Vagina (tissue), 2 donors: ENCODE results near the gene SON. TPM values are rescaled to one million over a fixed set of nuclear protein-coding genes. Genes with fewer than 3 reads are reported as not detected.
"Not testable (repeated sequence)": the region's sequence is repeated elsewhere in the genome, so short reads cannot be mapped to it uniquely, and the experiment has no call there.

ENCODE experiments used
- DNase-seq, 2 donors: peaks; one replicate each; pipeline ENCODE4 v3.0.0-alpha.2; 2017; ENCODE audit errors: extremely low spot score in 2 of 2
- H3K27ac ChIP-seq: fragments of 200-600 bp; sonication (generic); one replicate; pipeline ENCODE4 v1.5.1; 2019
- H3K27me3 ChIP-seq: fragments of 200-600 bp; sonication (generic); one replicate; pipeline ENCODE4 v1.5.1; 2019
- H3K36me3 ChIP-seq, 2 donors: fragments of 200-600 bp; sonication (generic); one replicate each; pipeline ENCODE4 v1.5.1; 2017 to 2019
- H3K4me1 ChIP-seq: fragments of 200-600 bp; sonication (generic); one replicate; pipeline ENCODE4 v1.5.1; 2019
- H3K4me3 ChIP-seq, 2 donors: fragments of 200-600 bp; sonication (generic); 1 replicate in 1 of 2; 2 replicates in 1 of 2; pipeline ENCODE4 v1.5.1; 2016 to 2019
- H3K9me3 ChIP-seq: fragments of 200-600 bp; sonication (generic); one replicate; pipeline ENCODE4 v1.5.1; 2019
- POLR2A ChIP-seq, 2 donors: fragments of 450-650 bp; IDR thresholded peaks; one replicate each; pipeline ENCODE4 v1.6.1; 2017; ENCODE audit warnings: antibody characterized with exemption in 2 of 2, mild to moderate bottlenecking in 2 of 2, moderate library complexity in 2 of 2
- POLR2AphosphoS5 ChIP-seq, 2 donors: sonication (generic); formaldehyde crosslinking; IDR thresholded peaks; one replicate each; pipeline ENCODE4 v1.9.0; 2017; ENCODE audit warnings: antibody characterized with exemption in 2 of 2, mild to moderate bottlenecking in 2 of 2, low read depth in 1 of 2; ENCODE audit not compliant: insufficient read depth in 1 of 2
- intact Hi-C: fragments of 100-400 bp; cut with DNase I; formaldehyde crosslinking; loops from one replicate; pipeline ENCODE4 v1.15.1; 2023
- total RNA-seq: library from RNA; depleted of rRNA; stranded (reverse); fragments of >200 nt; gene quantifications from one replicate; pipeline ENCODE4 v1.2.3, GENCODE V29; 2016
- TF ChIP-seq, protein P1 (sequence below), 3 experiments: fragments of 450-650 bp in 2 of 3; fragments of 200-600 bp in 1 of 3; sonication (generic) in 1 of 3; IDR thresholded peaks; one replicate each; pipeline ENCODE4 v1.5.1; 2017 to 2019; ENCODE audit warnings: antibody characterized with exemption in 3 of 3, mild to moderate bottlenecking in 2 of 3, moderate library complexity in 2 of 3

Gene SON
- total RNA-seq, 1 donor from 2014 or later, result 212 TPM

DNA sequence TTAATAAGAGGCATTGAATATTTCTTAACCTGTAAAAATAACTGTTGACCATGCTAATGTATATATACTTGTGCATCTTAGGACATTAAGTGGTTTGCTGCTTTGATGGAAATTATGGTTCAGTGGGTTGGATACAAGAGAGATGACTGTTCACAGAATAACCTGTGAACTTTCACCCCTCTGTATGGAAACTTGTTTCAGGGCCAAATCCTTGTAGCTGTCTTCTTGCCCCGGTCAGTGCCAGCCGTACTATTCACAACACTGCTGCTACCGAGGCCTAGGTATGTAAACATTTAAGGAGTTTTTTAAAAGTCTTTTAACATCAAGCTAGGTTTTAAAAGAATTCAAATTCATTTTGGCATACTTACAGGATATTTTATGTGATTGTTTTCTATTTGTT is 29.5 kb downstream of the SON start:
- DNase-seq, result no peak
- H3K4me3 ChIP-seq, result no peak overlapping the region
- no peaks in the 10 kb centered on the region for H3K9me3 ChIP-seq
- no peaks in the 10 kb centered on the region for H3K27me3 ChIP-seq
- H3K36me3 ChIP-seq, result peaks cover 0 to 74% of the 10 kb centered on the region in 2 donors
- no peak overlapping the region for H3K27ac ChIP-seq
- TF ChIP-seq POLR2AphosphoS5 (IDR thresholded peaks at IDR 0.05; ENCODE audit: insufficient read depth in 1 of 2, low read depth in 1 of 2) (no peak), POLR2A (IDR thresholded peaks at IDR 0.05) (no peak)
- TF ChIP-seq, protein P1, sequence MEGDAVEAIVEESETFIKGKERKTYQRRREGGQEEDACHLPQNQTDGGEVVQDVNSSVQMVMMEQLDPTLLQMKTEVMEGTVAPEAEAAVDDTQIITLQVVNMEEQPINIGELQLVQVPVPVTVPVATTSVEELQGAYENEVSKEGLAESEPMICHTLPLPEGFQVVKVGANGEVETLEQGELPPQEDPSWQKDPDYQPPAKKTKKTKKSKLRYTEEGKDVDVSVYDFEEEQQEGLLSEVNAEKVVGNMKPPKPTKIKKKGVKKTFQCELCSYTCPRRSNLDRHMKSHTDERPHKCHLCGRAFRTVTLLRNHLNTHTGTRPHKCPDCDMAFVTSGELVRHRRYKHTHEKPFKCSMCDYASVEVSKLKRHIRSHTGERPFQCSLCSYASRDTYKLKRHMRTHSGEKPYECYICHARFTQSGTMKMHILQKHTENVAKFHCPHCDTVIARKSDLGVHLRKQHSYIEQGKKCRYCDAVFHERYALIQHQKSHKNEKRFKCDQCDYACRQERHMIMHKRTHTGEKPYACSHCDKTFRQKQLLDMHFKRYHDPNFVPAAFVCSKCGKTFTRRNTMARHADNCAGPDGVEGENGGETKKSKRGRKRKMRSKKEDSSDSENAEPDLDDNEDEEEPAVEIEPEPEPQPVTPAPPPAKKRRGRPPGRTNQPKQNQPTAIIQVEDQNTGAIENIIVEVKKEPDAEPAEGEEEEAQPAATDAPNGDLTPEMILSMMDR (IDR thresholded peaks at IDR 0.05), result no peak
- H3K4me1 ChIP-seq, result no peaks in the 10 kb centered on the region
- intact Hi-C loops, result no loop called here

DNA sequence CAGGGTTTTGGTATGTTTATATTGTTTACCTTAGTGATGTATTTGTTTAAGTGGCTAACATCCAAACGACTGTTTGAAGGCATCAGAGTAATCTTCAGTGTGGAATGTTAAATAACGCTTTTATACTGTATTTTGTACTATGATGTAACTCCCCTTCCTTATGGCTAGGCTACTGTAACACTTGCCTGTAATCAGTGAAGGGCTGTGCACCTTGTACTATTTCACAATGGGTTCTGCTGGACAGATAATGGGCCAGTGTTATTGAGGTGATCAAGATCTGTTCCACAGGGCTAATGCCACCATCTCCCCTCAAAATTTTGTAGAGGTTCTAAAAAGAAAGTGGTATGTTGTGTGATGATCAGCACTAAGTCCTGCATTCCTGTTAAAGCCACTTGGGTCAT is 33.9 kb downstream of the SON start:
- H3K9me3 ChIP-seq, H3K4me1 ChIP-seq, DNase-seq, H3K27me3 ChIP-seq, H3K27ac ChIP-seq, intact Hi-C loops, H3K4me3 ChIP-seq: not testable (repeated sequence)
- H3K36me3 ChIP-seq, result peaks cover 0 to 49% of the 10 kb centered on the region in 2 donors

DNA sequence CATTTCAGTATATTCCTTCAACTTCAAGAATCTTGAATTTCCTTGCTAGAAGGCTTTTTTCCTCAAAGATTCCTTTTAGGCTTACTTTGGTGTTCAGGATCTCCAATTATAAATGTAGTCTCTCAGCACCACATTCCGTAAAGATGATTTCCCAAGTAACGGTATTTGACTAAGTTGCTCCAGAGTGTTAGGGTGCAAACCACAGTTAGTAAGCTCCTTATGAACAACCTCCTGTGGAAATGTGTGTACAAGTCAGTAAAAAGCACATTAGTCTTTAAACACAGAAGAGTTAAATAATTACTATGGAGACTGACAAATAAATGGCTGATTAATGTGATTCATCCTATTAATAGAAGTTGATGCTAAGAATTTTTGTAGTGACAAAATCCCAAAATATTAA is 35.4 kb downstream of the SON start:
- H3K36me3 ChIP-seq, result peaks cover 0 to 37% of the 10 kb centered on the region in 2 donors
- TF ChIP-seq POLR2AphosphoS5 (IDR thresholded peaks at IDR 0.05; ENCODE audit: insufficient read depth in 1 of 2, low read depth in 1 of 2), result no peak
- no peak for DNase-seq
- no peaks in the 10 kb centered on the region for H3K4me1 ChIP-seq
- H3K9me3 ChIP-seq, result no peaks in the 10 kb centered on the region
- no peaks in the 10 kb centered on the region for H3K27me3 ChIP-seq
- no peak overlapping the region for H3K4me3 ChIP-seq
- intact Hi-C loops, result no loop called here
- no peak overlapping the region for H3K27ac ChIP-seq

DNA sequence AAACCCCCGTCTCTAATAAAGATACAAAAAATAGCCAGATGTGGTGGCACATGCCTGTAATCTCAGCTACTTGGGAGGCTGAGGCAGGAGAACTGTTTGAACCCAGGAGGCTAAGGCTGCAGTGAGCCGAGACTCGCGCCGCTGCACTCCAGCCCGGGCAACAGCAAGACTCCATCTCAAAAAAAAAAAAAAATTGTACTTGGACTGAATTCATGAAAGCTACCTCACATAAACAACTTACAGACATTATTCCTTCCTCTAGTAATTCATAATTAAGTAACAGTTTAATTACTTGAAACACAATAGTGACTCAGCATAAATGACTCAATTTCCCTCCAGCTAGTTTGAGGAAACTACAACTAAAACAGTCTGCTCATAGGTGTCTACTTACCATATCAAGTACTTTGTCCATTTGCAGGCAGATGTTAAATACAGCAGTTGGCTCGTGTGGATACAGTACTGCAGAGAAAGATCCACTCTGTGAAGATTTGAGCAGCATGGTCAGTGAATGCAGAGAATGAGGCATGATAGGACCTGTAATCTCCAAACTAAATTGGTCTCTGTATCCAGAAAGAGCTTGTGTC is 36.2 kb downstream of the SON start:
- Histone ChIP-seq H3K36me3 (peaks cover 0 to 30% of the 10 kb centered on the region in 2 donors), H3K9me3 (no peaks in the 10 kb centered on the region), H3K27ac (no peak overlapping the region), H3K27me3 (no peaks in the 10 kb centered on the region), H3K4me3 (no peak overlapping the region), H3K4me1 (no peaks in the 10 kb centered on the region)
- intact Hi-C loops, result no loop called here
- TF ChIP-seq POLR2A (IDR thresholded peaks at IDR 0.05) (no peak), POLR2AphosphoS5 (IDR thresholded peaks at IDR 0.05; ENCODE audit: insufficient read depth in 1 of 2, low read depth in 1 of 2) (no peak)
- TF ChIP-seq, protein P1 (IDR thresholded peaks at IDR 0.05), result no peak
- DNase-seq, result no peak

DNA sequence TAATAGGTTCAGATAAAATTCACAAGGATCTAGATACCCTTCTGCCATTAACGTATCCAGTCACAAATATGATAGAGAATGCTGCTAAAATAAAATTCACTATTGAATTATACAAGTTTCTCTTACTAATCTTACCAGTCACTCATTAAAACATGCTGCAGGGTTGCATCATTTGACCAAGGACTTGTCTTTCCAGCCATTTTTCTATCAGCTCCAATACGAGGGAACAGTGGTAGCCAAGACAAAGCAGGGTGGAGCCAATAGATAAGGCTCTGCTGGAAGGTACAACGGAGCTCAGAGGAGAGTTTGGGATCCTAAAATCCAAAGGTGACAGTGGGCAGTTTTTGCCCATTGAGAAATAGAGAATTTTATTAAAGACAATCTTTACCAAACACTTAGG is 41.6 kb downstream of the SON start:
- DNase-seq, result no peak
- peaks cover 18% of the 10 kb centered on the region for H3K4me1 ChIP-seq
- TF ChIP-seq POLR2A (IDR thresholded peaks at IDR 0.05), result no peak
- no peak for TF ChIP-seq POLR2AphosphoS5 (IDR thresholded peaks at IDR 0.05; ENCODE audit: insufficient read depth in 1 of 2, low read depth in 1 of 2)
- TF ChIP-seq, protein P1 (IDR thresholded peaks at IDR 0.05), result no peak
- H3K27ac ChIP-seq, result no peak overlapping the region
- no peaks in the 10 kb centered on the region for H3K36me3 ChIP-seq
- H3K27me3 ChIP-seq, result no peaks in the 10 kb centered on the region
- H3K9me3 ChIP-seq, result no peaks in the 10 kb centered on the region
- no peak overlapping the region for H3K4me3 ChIP-seq
- intact Hi-C loops, result no loop called here

DNA sequence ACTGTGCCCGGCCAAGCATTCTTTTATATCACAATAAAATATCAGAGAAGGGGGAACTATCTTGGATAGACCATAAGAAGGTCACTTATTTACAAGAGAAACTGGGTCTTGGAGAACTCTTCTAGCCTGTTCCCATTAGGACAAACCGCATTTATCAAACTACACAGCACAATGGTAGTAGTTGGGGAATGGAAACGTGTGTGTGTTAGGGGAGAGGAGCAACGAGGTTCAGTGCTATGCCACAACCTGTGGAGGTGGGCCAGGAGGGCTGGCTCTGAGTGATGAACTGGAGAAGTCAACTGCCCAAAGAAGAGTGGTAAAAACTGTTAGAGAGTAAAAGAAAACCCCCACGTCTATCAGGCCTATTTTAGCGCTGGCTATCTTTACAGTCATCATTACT is 44.1 kb downstream of the SON start:
- intact Hi-C loops, result no loop called here
- TF ChIP-seq POLR2A (IDR thresholded peaks at IDR 0.05), result no peak
- TF ChIP-seq, protein P1 (IDR thresholded peaks at IDR 0.05), result no peak
- TF ChIP-seq POLR2AphosphoS5 (IDR thresholded peaks at IDR 0.05; ENCODE audit: insufficient read depth in 1 of 2, low read depth in 1 of 2), result no peak
- Histone ChIP-seq H3K27me3 (no peaks in the 10 kb centered on the region), H3K36me3 (no peaks in the 10 kb centered on the region), H3K4me3 (no peak overlapping the region), H3K9me3 (no peaks in the 10 kb centered on the region), H3K27ac (no peak overlapping the region), H3K4me1 (peaks cover 18% of the 10 kb centered on the region)
- no peak for DNase-seq
